Vagina (tissue), 2 donors: Measurements from ENCODE around the gene KLHDC8A.

Experiments used
- POLR2A ChIP-seq, 2 donors: fragments of 450-650 bp; IDR thresholded peaks; one replicate each; pipeline ENCODE4 v1.6.1; 2017; ENCODE audit warnings: antibody characterized with exemption in 2 of 2, mild to moderate bottlenecking in 2 of 2, moderate library complexity in 2 of 2
- TF ChIP-seq, protein P1 (sequence below), 3 experiments: fragments of 450-650 bp in 2 of 3; fragments of 200-600 bp in 1 of 3; sonication (generic) in 1 of 3; IDR thresholded peaks; one replicate each; pipeline ENCODE4 v1.5.1; 2017 to 2019; ENCODE audit warnings: antibody characterized with exemption in 3 of 3, mild to moderate bottlenecking in 2 of 3, moderate library complexity in 2 of 3

DNA sequence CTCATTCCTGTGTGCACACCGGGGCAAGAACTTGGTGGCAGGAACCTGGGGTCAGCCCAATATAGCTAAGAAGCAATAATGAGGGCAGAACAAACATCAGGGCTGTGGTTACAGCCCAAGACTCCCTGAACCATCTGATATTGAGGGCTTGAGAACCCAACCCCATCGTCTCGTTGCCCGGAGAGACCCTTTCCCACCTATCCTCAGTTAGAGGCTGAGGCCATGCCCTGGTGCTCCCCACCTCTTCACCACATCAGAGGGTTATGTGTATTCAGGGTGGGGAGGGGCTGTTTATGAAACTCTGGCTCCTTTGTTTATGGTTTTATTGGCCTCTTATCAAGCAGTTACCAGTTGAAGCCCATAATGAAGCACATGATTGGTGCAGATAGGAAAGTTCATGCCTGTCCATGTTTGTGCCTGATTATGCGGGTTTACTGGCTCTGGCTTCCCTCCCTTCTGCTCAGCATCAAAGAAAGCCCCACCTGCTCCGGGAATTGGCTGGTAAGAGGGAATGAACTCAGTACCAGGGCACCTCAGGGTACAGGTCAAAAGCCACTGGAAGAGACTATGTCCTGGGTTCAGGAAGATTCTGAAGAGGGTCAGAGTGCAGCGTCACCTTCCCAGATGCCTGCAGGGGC, 49.7 kb downstream of the KLHDC8A start:
- TF ChIP-seq, protein P1, sequence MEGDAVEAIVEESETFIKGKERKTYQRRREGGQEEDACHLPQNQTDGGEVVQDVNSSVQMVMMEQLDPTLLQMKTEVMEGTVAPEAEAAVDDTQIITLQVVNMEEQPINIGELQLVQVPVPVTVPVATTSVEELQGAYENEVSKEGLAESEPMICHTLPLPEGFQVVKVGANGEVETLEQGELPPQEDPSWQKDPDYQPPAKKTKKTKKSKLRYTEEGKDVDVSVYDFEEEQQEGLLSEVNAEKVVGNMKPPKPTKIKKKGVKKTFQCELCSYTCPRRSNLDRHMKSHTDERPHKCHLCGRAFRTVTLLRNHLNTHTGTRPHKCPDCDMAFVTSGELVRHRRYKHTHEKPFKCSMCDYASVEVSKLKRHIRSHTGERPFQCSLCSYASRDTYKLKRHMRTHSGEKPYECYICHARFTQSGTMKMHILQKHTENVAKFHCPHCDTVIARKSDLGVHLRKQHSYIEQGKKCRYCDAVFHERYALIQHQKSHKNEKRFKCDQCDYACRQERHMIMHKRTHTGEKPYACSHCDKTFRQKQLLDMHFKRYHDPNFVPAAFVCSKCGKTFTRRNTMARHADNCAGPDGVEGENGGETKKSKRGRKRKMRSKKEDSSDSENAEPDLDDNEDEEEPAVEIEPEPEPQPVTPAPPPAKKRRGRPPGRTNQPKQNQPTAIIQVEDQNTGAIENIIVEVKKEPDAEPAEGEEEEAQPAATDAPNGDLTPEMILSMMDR (IDR thresholded peaks at IDR 0.05): no peak
- TF ChIP-seq POLR2A (IDR thresholded peaks at IDR 0.05): no peak
